ENCODE results near the gene TCERG1L.

Gene TCERG1L

GRCh38 chr10:131158695-131159094 lies 152.8 kb downstream of the TCERG1L start:
- TF ChIP-seq SPI1 (IDR thresholded peaks at IDR 0.05; ENCODE audit: borderline replicate concordance, low read depth): no peak
- TF ChIP-seq CTCF (IDR thresholded peaks at IDR 0.05; ENCODE audit: insufficient read depth, low read length): no peak
- TF ChIP-seq GABPA (IDR thresholded peaks at IDR 0.05; ENCODE audit: low read depth): no peak
- TF ChIP-seq REST (IDR thresholded peaks at IDR 0.05; ENCODE audit: insufficient replicate concordance, low read depth): no peak
- no peak for TF ChIP-seq POLR2AphosphoS5 (IDR thresholded peaks at IDR 0.05; ENCODE audit: low read depth)
- DNase-seq (ENCODE audit: low read depth in 1 of 2, low spot score in 1 of 2): no peak
- no peaks in the 10 kb centered on the region for H3K27me3 ChIP-seq (ENCODE audit: insufficient read depth, poor library complexity, severe bottlenecking)
- no peak overlapping the region for H3K27ac ChIP-seq (replicated peaks)
- H3K4me3 ChIP-seq (replicated peaks; ENCODE audit: insufficient read depth, low read length): no peak overlapping the region

- no peak for TF ChIP-seq SPI1 (IDR thresholded peaks at IDR 0.05; ENCODE audit: borderline replicate concordance, low read depth)
- TF ChIP-seq CTCF (IDR thresholded peaks at IDR 0.05; ENCODE audit: insufficient read depth, low read length): no peak
- TF ChIP-seq POLR2AphosphoS5 (IDR thresholded peaks at IDR 0.05; ENCODE audit: low read depth): no peak
- TF ChIP-seq GABPA (IDR thresholded peaks at IDR 0.05; ENCODE audit: low read depth): no peak
- no peak for TF ChIP-seq REST (IDR thresholded peaks at IDR 0.05; ENCODE audit: insufficient replicate concordance, low read depth)
- Histone ChIP-seq H3K27me3 (ENCODE audit: insufficient read depth, poor library complexity, severe bottlenecking) (no peaks in the 10 kb centered on the region), H3K27ac (replicated peaks) (no peak overlapping the region), H3K4me3 (replicated peaks; ENCODE audit: insufficient read depth, low read length) (no peak overlapping the region)
- no peak for DNase-seq (ENCODE audit: low read depth in 1 of 2, low spot score in 1 of 2)
Measured at GRCh38 chr10:131157899-131158298, 153.6 kb downstream of the TCERG1L start.

- no peaks in the 10 kb centered on the region for H3K27me3 ChIP-seq (ENCODE audit: insufficient read depth, poor library complexity, severe bottlenecking)
- H3K27ac ChIP-seq (replicated peaks): no peak overlapping the region
- no peak for DNase-seq (ENCODE audit: low read depth in 1 of 2, low spot score in 1 of 2)
- no peak overlapping the region for H3K4me3 ChIP-seq (replicated peaks; ENCODE audit: insufficient read depth, low read length)
- TF ChIP-seq POLR2AphosphoS5 (IDR thresholded peaks at IDR 0.05; ENCODE audit: low read depth) (no peak), REST (IDR thresholded peaks at IDR 0.05; ENCODE audit: insufficient replicate concordance, low read depth) (no peak), GABPA (IDR thresholded peaks at IDR 0.05; ENCODE audit: low read depth) (no peak), SPI1 (IDR thresholded peaks at IDR 0.05; ENCODE audit: borderline replicate concordance, low read depth) (no peak), CTCF (IDR thresholded peaks at IDR 0.05; ENCODE audit: insufficient read depth, low read length) (no peak)
Measured at GRCh38 chr10:131155876-131156230, 155.7 kb downstream of the TCERG1L start.
